ENCODE measurements around the gene ZNF212. TPM values are rescaled to one million over a fixed set of nuclear protein-coding genes. Genes with fewer than 3 reads are reported as not detected.
"Not testable (repeated sequence)": the region's sequence is repeated elsewhere in the genome, so short reads cannot be mapped to it uniquely, and the experiment has no call there.

The ZNF212 gene
- total RNA-seq, 1 donor from 2014 or later = 7.5 TPM

- no peak for ATAC-seq
Measured at GRCh38 chr7:149218469-149219420, 20.7 kb upstream of the ZNF212 start.

GRCh38 chr7:149220534-149220933 lies 18.9 kb upstream of the ZNF212 start:
- ATAC-seq = no peak

DNA sequence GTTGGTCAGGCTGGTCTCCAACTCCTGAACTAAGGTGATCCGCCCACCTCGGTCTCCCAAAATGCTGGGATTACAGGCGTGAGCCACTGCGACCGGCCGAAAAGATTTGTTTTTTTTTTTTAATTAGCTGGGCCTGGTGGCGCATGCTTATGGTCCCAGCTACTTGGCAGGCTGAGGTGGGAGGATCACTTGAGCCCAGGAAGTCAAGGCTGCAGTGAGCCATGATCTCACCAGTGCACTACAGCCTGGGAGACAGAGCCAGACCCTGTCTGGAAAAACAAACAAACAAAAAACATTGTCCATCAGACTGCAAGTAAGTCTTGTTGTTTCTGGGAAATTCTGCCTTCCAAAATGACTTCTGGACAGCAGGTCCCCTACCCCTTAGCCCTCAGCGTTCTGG lies 16.3 kb upstream of the ZNF212 start:
- ATAC-seq = no peak

DNA sequence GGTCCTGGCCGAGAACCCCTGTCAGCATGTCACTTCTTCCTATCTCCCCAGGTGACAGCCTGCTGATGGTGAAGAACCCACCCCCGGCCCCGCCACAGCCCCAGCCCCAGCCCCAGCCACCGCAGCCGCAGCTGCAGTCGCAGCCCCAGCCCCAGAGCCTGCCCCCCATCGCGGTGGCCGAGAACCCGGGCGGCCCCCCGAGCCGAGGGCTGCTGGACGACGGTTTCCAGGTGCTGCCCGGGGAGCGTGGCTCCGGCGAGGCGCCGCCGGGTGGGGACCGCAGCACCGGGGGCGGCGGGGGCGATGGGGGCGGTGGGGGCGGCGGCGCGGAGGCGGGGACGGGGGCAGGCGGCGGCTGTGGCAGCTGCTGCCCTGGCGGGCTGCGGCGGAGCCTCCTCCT lies 15.7 kb upstream of the ZNF212 start:
- no peak for ATAC-seq

DNA sequence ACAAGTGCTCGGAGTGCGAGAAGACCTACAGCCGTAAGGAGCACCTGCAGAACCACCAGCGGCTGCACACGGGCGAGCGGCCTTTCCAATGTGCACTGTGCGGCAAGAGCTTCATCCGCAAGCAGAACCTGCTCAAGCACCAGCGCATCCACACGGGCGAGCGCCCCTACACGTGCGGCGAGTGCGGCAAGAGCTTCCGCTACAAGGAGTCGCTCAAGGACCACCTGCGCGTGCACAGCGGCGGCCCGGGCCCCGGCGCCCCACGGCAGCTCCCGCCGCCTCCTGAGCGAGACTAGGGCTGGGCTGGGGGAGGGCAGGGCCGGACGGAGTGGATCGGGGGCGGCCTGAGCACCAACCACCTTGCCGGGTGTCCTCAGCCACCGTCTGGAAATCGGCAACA lies 15.1 kb upstream of the ZNF212 start:
- no peak for ATAC-seq

DNA sequence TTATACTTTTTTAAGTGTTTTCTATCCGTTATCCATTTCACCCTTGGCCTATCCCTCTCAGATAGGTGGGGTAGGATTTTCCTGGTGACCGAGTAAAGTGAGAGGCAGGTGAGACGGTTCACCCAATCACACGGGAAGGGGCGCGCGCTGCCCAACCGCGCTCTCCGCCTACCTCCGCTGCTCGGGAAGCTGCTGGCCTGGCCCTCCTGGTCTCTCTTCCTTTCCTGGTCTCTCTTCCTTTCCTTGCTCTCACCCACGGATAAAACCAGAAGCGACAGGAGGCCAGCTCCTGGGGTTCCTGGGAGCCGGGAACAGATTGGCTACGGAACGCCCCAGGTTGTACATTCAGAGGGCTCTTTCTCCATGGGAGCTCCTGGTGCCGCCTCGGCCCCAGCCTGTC lies 14.3 kb upstream of the ZNF212 start:
- no peak for ATAC-seq

- ATAC-seq = no peak
Measured at GRCh38 chr7:149225656-149226055, 13.8 kb upstream of the ZNF212 start.

DNA sequence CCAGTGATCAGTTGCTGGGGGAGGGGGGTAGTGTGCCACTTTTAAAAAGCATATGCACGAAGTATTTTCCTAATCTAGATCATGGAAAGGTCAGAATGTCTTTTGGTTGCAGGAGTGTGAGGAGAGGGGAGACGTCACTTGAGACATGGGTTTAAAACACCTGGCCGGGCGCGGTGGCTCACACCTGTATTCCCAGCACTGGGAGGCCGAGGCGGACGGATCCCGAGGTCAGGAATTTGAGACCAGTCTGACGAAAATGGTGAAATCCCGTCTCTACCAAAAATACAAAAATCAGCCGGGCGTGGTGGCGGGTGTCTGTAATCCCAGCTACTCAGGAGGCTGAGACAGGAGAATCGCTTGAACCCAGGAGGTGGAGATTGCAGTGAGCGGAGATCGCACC lies 13.1 kb upstream of the ZNF212 start:
- ATAC-seq = not testable (repeated sequence)

DNA sequence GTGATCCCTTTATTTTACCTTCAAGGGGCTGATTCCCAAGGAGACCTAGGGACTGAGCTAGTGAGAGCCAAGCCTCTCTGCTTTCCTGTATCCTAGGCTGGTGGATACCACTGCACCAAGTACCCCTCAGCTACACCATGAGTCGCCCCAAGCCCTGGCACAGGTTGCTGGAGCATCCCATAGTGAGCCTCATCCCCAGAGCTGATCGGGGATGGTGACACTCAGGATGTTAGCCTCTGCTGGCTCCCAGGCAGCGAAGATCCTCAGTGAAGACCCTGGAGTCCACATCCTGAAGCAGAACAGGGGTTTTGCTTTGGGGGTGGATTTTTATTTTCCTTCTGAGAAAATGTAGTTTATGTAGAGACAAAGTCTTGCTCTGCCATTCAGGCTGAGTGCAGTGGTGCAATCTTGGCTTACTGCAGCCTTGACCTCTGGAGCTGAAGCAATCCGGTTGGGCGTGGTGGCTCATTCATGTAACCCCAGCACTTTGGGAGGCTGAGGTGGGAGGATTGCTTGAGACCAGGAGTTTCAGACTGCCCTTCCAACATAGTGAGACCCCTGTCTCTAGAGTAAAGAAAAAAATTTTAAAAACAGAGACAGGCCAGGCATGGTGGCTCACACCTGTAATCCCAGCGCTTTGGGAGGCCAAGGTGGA lies 12.5 kb upstream of the ZNF212 start:
- no peak for ATAC-seq

DNA sequence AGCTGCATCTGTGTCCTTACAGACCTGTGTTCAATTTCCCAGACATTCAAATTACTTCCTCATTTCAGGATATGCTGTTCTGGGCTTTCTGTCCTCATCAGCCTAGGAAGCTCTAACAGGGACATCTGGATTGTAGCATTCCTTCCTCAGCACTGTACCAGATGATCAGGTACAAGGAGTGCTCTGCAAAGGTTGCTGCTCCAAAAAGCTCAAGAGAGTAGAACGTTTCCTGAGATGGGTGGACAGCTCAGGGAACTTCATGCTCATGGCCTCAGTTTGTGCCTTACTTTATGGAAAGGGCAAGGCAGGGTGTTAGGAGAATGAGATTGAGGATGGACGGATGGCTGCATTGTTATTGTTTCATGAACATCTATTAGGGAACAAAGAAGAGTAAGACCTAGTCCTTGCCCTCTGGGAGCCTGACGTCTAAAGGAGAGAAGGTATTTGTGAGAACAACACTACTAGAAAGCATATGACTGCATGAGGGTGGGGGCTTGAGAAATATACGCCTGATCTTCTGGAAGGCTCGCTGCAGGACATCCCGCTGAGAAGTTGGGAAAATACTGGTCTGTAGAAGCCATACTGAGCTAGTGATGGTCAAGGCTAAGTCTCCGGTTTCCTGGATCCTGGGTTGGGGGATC lies 10.5 kb upstream of the ZNF212 start:
- ATAC-seq = no peak

GRCh38 chr7:149229526-149229925 lies 9.9 kb upstream of the ZNF212 start:
- ATAC-seq = no peak

GRCh38 chr7:149232362-149232761 lies 7.1 kb upstream of the ZNF212 start:
- ATAC-seq = no peak

GRCh38 chr7:149233655-149234204 lies 5.7 kb upstream of the ZNF212 start:
- ATAC-seq = peak; percentile 83

DNA sequence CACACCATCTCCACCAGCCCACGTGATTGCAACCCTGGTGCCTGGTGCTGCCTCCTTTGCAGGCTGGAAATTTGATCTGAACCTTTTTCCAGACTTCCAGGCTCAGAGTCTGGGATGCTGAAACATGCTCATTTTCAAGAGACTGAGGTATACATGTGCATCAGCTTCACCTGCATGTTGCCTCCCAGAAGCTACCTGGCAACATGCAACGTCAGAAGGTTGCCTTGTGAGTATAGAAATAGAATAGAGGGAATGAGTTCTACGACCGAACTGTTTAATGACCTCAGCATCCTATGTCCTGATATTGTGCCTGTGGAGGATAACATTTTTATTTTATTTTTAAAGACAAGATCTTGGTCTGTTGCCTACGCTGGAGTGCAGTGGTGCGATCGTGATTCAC lies 1.9 kb upstream of the ZNF212 start:
- ATAC-seq = no peak

DNA sequence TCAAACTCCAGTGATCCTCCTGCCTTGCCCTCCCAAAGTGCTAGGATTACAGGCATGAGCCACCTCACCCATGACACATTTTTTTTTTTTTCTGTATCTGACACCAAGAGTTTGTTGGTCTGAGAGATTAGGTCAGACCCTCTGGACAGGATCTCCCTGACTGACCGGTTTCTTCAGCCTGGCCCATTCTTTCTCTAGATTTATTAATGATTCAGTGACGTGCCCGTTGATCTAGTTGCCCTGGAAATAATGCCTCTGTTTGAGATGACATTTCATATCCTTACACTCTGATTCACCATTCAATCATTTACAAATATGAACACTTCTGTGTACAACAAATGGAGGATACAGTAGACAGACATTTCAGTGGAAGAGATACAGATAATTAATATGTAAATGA lies 1.4 kb upstream of the ZNF212 start:
- peak; percentile 74 for ATAC-seq

- ATAC-seq = no peak
Measured at GRCh38 chr7:149240637-149241036, 1.2 kb downstream of the ZNF212 start.

GRCh38 chr7:149241696-149242095 lies 2.2 kb downstream of the ZNF212 start:
- ATAC-seq = no peak

DNA sequence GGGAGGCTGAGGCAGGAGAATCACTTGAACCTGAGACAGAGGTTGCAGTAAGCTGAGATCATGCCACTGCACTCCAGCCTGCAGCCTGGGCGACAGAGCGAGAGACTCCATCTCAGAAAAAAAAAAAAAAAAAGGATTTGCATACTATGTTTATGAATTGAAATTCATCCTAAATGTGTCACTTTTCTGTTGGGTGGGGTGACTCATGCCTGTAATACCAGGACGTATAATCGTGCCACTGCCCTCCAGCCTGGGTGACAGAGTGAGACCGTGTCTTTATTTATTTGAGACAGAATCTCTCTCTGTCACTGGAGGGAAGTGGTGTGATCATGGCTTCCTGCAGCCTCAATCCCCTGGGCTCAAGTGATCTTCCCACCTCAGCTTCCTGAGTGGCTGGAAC lies 5.8 kb downstream of the ZNF212 start:
- ATAC-seq = peak; percentile 93

- no peak for ATAC-seq
Measured at GRCh38 chr7:149245744-149246143, 6.3 kb downstream of the ZNF212 start.

DNA sequence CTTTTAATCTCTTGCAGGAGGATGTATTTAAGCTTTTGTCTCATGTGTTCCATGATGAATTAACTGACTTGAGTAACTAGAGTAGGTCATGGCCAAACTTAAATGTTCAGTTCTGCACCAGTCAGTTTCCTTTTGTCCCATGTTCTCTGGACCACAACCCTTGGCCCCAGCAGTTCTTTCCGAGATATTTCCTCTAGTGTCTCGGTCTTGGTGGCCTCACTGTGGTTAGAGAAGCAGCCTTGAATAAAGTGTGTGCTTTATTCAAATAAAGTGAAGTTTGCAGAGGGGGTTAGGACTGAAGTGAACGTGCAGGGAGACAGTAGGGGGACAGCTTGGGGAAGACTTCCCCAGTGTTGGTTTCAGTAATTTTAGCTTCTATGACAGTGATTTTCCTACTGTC lies 9.3 kb downstream of the ZNF212 start:
- ATAC-seq = no peak

GRCh38 chr7:149250151-149250550 lies 10.7 kb downstream of the ZNF212 start:
- ATAC-seq = not testable (repeated sequence)

DNA sequence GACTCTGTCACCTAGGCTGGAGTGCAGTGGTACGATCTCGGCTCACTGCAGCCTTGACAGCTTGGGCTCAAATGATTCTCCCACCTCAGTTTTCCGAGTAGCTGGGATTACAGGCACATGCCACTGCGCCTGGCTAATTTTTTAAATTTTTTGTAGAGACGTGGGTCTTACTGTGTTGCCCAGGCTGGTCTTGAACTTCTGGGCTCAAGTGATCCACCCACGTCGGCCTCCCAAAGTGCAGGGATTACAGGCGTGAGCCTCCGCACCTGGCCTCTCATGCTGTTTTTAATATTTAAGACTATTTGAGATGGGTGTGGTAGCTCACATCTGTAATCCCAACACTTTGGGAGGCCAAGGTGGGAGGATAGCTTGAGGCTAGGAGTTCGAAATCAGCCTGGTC lies 12.1 kb downstream of the ZNF212 start:
- not testable (repeated sequence) for ATAC-seq

- no peak for ATAC-seq
Measured at GRCh38 chr7:149252378-149252777, 12.9 kb downstream of the ZNF212 start.

Measured in esophagus mucosa (tissue), 1 donor.